ENCODE results near the gene FGGY.
A peak's percentile ranks its signal among the peaks of the same experiment; 100 is the strongest.
"Not testable (repeated sequence)": the region's sequence is repeated elsewhere in the genome, so short reads cannot be mapped to it uniquely, and the experiment has no call there.

Gene FGGY, protein sequence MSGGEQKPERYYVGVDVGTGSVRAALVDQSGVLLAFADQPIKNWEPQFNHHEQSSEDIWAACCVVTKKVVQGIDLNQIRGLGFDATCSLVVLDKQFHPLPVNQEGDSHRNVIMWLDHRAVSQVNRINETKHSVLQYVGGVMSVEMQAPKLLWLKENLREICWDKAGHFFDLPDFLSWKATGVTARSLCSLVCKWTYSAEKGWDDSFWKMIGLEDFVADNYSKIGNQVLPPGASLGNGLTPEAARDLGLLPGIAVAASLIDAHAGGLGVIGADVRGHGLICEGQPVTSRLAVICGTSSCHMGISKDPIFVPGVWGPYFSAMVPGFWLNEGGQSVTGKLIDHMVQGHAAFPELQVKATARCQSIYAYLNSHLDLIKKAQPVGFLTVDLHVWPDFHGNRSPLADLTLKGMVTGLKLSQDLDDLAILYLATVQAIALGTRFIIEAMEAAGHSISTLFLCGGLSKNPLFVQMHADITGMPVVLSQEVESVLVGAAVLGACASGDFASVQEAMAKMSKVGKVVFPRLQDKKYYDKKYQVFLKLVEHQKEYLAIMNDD

DNA sequence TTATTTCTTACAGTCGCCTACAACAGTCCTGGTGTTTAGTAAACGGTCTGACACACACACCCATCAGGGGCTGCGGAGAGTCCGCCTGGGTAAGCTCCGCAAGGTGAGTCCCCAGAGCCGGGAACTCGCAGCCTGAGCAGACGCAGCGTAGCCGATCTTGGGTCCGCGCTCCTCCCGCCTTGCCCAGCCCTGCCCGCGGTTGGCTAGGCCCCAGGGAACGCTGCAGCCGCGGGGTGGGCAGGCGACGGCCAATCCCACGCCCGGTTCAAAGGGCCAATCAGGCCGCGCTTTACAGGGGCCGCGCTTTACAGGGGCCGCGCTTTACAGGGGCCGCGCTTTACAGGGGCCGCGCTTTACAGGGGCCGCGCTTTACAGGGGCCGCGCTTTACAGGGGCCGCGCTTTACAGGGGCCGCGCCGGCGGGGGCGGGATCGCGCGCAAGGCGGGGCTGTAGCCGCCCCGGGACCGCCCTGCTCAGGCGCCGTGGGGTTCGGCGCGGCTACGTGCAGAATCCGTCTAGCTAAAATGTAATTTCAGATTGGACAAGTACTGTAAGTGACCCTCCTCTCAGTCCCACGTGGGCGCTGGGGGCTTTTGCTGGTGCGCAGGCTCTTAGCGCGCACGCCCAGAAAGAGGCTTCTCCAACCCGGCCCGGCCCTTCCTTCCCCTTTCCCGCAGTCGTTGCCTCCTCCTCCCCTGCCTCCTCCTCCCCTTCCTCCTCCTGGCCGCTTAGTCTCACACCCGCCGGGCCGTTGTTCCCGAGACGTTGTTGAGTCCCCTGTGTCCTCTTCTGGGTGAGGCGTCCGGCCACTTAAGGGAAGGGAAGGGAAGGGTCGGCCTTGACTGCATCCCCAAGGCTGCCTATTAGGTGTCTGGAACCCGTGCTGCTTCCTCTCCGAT lies at the start of gene FGGY:
Gene FGGY, plus strand, starts transcription at position 737 of the 899 bp plus-strand sequence. CDS start 24,456 bp downstream, outside the sequence.
- Histone ChIP-seq H3K4me1 (ENCODE audit: insufficient read depth, poor library complexity, severe bottlenecking) (peaks cover 20% of the 10 kb centered on the region), H3K36me3 (ENCODE audit: low read depth) (no peaks in the 10 kb centered on the region), H3K27me3 (ENCODE audit: insufficient read depth, poor library complexity, severe bottlenecking) (no peaks in the 10 kb centered on the region), H3K27ac (ENCODE audit: poor library complexity, severe bottlenecking) (peak within 1 kb of the TSS; percentile 86), H3K9me3 (ENCODE audit: severe bottlenecking) (no peaks in the 10 kb centered on the region), H3K4me3 (ENCODE audit: severe bottlenecking) (peak within 1 kb of the TSS; percentile 44)
- ATAC-seq (ENCODE audit: low read depth) (peak; percentile 90), DNase-seq (ENCODE audit: low spot score) (peak; percentile 98)
- TF ChIP-seq, protein P1, sequence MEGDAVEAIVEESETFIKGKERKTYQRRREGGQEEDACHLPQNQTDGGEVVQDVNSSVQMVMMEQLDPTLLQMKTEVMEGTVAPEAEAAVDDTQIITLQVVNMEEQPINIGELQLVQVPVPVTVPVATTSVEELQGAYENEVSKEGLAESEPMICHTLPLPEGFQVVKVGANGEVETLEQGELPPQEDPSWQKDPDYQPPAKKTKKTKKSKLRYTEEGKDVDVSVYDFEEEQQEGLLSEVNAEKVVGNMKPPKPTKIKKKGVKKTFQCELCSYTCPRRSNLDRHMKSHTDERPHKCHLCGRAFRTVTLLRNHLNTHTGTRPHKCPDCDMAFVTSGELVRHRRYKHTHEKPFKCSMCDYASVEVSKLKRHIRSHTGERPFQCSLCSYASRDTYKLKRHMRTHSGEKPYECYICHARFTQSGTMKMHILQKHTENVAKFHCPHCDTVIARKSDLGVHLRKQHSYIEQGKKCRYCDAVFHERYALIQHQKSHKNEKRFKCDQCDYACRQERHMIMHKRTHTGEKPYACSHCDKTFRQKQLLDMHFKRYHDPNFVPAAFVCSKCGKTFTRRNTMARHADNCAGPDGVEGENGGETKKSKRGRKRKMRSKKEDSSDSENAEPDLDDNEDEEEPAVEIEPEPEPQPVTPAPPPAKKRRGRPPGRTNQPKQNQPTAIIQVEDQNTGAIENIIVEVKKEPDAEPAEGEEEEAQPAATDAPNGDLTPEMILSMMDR (IDR thresholded peaks at IDR 0.05; ENCODE audit: poor library complexity, severe bottlenecking) = no peak

DNA sequence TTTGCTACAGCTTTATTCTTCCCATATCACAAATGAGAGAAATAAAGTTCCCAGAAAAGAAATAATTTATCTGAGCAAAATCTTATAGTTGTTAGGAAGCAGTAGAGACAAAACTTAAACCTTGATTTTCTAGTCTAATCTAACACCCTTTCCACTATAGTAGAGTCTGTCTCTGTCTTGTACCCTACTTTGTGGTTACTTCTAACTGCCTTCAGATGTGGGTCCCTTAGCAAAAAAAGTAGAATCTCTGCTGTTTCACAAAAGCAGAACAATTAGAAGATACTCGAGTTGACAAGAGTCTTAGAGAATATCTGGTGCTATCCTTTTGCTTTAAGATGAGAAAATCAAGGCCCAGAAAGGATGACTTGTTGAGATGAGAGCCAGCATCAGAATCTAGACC lies 48.1 kb upstream of the FGGY start:
- no peak overlapping the region for H3K4me3 ChIP-seq (ENCODE audit: severe bottlenecking)
- DNase-seq (ENCODE audit: low spot score) = no peak

DNA sequence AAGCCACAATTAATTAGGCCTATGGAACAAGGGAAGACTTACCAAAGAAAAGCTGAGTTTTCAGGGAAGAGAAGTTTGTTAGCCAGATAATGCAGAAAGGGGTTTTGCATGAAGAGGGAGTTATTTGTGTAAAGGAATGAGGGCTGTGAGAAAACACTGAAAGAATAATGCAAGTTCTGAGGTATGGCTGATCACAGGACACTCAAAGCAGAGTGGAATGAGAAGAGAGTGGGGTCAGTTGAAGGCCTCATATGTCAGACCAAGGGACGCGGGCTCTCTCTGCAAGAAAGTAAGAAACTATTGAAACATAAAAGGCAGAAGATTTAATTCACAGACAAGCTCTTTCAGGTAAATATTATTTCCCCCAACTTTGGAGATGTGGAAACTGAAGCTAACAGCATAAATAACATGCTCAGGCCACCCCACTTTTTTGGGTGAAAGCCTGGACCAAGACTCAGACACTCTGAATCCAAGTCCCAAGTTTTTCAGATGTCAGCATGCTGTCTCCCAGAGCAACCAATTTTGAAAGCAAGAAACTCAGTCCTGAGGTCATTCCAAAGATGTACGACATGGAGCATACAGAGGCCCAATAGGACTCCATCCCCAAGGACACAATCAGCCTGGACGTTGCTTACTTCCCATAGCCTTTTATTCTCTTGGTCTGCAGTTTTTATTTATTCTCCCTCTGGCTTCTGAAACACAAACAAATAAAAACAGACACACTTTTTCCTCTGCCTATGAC lies 47.3 kb upstream of the FGGY start:
- H3K27ac ChIP-seq (ENCODE audit: poor library complexity, severe bottlenecking) = no peak overlapping the region
- H3K36me3 ChIP-seq (ENCODE audit: low read depth) = no peaks in the 10 kb centered on the region
- H3K4me3 ChIP-seq (ENCODE audit: severe bottlenecking) = no peak overlapping the region
- H3K4me1 ChIP-seq (ENCODE audit: insufficient read depth, poor library complexity, severe bottlenecking) = no peaks in the 10 kb centered on the region
- ATAC-seq (ENCODE audit: low read depth) (no peak), DNase-seq (ENCODE audit: low spot score) (no peak)
- H3K9me3 ChIP-seq (ENCODE audit: severe bottlenecking) = no peaks in the 10 kb centered on the region
- TF ChIP-seq, protein P1 (IDR thresholded peaks at IDR 0.05; ENCODE audit: poor library complexity, severe bottlenecking) = no peak
- no peaks in the 10 kb centered on the region for H3K27me3 ChIP-seq (ENCODE audit: insufficient read depth, poor library complexity, severe bottlenecking)

More for the DNA sequence above, 48.1 kb upstream of the FGGY start:
- Histone ChIP-seq H3K36me3 (ENCODE audit: low read depth) (no peaks in the 10 kb centered on the region), H3K27me3 (ENCODE audit: insufficient read depth, poor library complexity, severe bottlenecking) (no peaks in the 10 kb centered on the region), H3K9me3 (ENCODE audit: severe bottlenecking) (no peaks in the 10 kb centered on the region), H3K4me1 (ENCODE audit: insufficient read depth, poor library complexity, severe bottlenecking) (no peaks in the 10 kb centered on the region), H3K27ac (ENCODE audit: poor library complexity, severe bottlenecking) (no peak overlapping the region)
- TF ChIP-seq, protein P1 (IDR thresholded peaks at IDR 0.05; ENCODE audit: poor library complexity, severe bottlenecking) = no peak
- ATAC-seq (ENCODE audit: low read depth) = no peak

DNA sequence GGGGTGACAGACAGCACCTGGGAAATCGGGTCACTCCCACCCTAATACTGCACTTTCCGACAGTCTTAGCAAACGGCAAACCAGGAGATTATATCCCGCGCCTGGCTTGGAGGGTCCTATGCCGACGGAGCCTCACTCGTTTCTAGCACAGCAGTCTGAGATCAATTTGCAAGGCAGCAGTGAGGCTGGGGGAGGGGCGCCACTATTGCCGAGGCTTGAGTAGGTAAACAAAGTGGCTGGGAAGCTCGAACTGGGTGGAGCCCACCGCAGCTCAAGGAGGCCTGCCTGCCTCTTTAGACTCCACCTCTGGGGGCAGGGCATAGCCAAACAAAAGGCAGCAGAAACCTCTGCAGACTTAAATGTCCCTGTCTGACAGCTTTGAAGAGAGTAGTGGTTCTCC lies 45.8 kb upstream of the FGGY start:
- H3K4me3 ChIP-seq (ENCODE audit: severe bottlenecking); H3K27me3 ChIP-seq (ENCODE audit: insufficient read depth, poor library complexity, severe bottlenecking); H3K9me3 ChIP-seq (ENCODE audit: severe bottlenecking); ATAC-seq (ENCODE audit: low read depth); H3K4me1 ChIP-seq (ENCODE audit: insufficient read depth, poor library complexity, severe bottlenecking); H3K27ac ChIP-seq (ENCODE audit: poor library complexity, severe bottlenecking); H3K36me3 ChIP-seq (ENCODE audit: low read depth); DNase-seq (ENCODE audit: low spot score): not testable (repeated sequence)

DNA sequence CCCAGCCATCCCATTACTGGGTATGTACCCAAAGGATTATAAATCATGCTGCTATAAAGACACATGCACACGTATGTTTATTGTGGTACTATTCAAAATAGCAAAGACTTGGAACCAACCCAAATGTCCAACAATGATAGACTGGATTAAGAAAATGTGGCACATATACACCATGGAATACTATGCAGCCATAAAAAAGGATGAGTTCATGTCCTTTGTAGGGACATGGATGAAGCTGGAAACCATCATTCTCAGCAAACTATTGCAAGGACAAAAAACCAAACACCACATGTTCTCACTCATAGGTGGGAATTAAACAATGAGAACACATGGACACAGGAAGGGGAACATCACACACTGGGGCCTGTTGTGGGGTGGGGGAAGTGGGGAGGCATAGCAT lies 40.5 kb upstream of the FGGY start:
- H3K9me3 ChIP-seq (ENCODE audit: severe bottlenecking); DNase-seq (ENCODE audit: low spot score); H3K4me3 ChIP-seq (ENCODE audit: severe bottlenecking); H3K4me1 ChIP-seq (ENCODE audit: insufficient read depth, poor library complexity, severe bottlenecking); H3K36me3 ChIP-seq (ENCODE audit: low read depth); H3K27ac ChIP-seq (ENCODE audit: poor library complexity, severe bottlenecking); ATAC-seq (ENCODE audit: low read depth); H3K27me3 ChIP-seq (ENCODE audit: insufficient read depth, poor library complexity, severe bottlenecking): not testable (repeated sequence)
